Esophagus muscularis mucosa (tissue), 3 donors: ENCODE results near the gene COL8A2.

Experiments used
- POLR2A ChIP-seq: fragments of 450-650 bp; IDR thresholded peaks from one replicate; pipeline ENCODE4 v1.6.1; 2017; ENCODE audit warnings: antibody characterized with exemption, moderate library complexity, mild to moderate bottlenecking, low read depth
- TF ChIP-seq, protein P1 (sequence below), 3 experiments: fragments of 200-600 bp in 2 of 3; fragments of 450-650 bp in 1 of 3; sonication (generic) in 2 of 3; IDR thresholded peaks; one replicate each; pipeline ENCODE4 v1.5.1; 2017 to 2019; ENCODE audit warnings: antibody characterized with exemption in 3 of 3, mild to moderate bottlenecking in 2 of 3, moderate library complexity in 1 of 3

DNA sequence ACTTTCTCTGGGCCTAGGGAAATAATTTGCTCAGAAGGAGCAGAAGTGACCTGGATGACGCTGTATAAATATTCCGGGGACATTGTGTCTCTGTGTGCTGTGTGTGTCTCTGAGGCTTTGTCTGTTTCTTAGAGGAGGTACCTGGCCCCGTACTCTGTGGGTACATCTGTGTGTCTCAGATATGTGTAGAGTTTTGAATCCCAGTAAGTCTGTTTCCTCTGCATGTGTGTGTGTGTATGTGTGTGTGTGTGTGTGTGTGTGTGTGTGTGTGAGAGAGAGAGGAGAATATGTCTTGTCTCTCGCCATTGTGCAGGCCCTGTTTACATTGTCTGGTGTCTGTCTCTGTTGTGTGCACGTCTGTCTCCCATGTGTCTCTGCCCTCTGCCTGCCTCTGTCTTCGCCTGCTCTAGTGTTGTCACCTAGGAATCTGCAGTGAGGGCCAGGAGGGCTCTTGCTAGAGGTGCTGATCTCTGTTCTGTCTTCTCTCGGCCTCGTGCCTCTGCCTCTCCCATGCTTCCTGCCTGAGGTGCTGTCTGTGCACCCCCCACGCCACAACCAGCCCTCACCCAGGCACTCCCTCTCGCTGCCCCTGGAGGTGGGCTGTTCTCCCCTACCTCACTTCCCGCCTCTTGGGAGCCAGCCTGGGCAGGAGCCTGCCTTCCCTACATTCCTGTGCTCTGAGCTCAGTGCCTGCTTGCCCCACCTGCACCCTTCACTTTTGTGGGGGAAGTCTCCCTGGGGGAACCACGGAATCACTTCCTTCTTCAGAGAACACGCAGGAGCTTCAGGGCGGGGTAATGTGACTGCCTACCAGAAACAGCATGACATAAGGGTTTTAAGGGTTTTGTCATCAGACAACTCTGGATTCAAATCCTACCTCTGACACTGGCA lies 36.9 kb upstream of the COL8A2 start:
- TF ChIP-seq, protein P1, sequence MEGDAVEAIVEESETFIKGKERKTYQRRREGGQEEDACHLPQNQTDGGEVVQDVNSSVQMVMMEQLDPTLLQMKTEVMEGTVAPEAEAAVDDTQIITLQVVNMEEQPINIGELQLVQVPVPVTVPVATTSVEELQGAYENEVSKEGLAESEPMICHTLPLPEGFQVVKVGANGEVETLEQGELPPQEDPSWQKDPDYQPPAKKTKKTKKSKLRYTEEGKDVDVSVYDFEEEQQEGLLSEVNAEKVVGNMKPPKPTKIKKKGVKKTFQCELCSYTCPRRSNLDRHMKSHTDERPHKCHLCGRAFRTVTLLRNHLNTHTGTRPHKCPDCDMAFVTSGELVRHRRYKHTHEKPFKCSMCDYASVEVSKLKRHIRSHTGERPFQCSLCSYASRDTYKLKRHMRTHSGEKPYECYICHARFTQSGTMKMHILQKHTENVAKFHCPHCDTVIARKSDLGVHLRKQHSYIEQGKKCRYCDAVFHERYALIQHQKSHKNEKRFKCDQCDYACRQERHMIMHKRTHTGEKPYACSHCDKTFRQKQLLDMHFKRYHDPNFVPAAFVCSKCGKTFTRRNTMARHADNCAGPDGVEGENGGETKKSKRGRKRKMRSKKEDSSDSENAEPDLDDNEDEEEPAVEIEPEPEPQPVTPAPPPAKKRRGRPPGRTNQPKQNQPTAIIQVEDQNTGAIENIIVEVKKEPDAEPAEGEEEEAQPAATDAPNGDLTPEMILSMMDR (IDR thresholded peaks at IDR 0.05), result no peak
- no peak for TF ChIP-seq POLR2A
